GM19043 (cell line): ENCODE data around the gene ALOX15B.
"Not testable (repeated sequence)": the region's sequence is repeated elsewhere in the genome, so short reads cannot be mapped to it uniquely, and the experiment has no call there.

Source experiments
- ATAC-seq: cut with Tn5 transposase; IDR thresholded peaks from one replicate; pipeline ENCODE4 v1.9.1; 2021; ENCODE audit warnings: low read depth; ENCODE audit not compliant: unreplicated experiment

Gene ALOX15B

DNA sequence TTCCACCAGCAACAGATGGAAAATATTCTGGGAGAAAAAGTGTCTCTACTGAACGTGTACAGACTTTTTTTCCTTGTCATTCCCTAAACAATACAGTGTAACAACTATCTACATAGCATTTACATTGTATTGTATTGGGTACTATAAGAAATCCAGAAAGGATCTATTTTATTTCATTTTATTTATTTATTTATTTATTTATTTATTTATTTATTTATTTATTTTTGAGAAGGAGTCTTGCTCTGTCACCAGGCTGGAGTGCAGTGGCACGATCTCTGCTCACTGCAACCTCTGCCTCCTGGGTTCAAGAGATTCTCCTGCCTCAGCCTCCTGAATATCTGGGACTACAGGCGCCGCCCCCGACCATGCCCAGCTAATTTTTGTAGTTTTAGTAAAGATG lies 39.1 kb downstream of the ALOX15B start:
- not testable (repeated sequence) for ATAC-seq

- no peak for ATAC-seq
Measured at GRCh38 chr17:8079291-8080207, 40.7 kb downstream of the ALOX15B start.

DNA sequence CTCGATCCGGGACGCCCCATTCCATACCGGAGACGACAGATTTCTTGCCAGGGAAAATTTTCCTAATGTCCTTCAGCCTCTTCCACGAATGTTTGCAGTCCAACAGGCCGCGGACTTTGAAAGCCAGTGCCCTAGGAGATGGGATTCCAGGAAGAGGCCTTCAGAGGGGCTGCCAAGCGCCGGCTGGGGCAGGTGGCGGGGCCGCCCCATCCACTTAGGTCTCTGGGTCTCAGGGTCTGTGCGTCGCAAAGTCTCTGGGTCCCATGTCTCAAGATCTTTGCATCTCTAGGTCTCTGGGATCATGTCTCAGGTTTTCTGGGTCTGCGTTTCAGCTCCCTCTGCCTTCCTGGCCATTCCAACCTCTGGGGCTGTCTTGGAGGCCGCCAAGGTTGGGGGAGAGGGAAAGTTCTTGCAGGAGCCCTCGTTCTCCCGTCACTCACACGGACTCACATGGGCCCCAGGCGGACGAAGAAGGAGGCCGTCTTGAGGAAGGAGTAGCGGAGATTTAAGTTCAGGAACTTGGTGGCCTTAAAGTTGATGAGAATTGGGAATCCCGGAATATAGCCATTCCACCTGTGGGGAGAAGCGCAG lies 41.4 kb downstream of the ALOX15B start:
- ATAC-seq = no peak

- ATAC-seq = no peak
Measured at GRCh38 chr17:8080799-8081219, 42.0 kb downstream of the ALOX15B start.

GRCh38 chr17:8081876-8082275 lies 43.0 kb downstream of the ALOX15B start:
- ATAC-seq = no peak

- no peak for ATAC-seq
Measured at GRCh38 chr17:8082292-8082691, 43.4 kb downstream of the ALOX15B start.

GRCh38 chr17:8084250-8084649 lies 45.4 kb downstream of the ALOX15B start:
- no peak for ATAC-seq

DNA sequence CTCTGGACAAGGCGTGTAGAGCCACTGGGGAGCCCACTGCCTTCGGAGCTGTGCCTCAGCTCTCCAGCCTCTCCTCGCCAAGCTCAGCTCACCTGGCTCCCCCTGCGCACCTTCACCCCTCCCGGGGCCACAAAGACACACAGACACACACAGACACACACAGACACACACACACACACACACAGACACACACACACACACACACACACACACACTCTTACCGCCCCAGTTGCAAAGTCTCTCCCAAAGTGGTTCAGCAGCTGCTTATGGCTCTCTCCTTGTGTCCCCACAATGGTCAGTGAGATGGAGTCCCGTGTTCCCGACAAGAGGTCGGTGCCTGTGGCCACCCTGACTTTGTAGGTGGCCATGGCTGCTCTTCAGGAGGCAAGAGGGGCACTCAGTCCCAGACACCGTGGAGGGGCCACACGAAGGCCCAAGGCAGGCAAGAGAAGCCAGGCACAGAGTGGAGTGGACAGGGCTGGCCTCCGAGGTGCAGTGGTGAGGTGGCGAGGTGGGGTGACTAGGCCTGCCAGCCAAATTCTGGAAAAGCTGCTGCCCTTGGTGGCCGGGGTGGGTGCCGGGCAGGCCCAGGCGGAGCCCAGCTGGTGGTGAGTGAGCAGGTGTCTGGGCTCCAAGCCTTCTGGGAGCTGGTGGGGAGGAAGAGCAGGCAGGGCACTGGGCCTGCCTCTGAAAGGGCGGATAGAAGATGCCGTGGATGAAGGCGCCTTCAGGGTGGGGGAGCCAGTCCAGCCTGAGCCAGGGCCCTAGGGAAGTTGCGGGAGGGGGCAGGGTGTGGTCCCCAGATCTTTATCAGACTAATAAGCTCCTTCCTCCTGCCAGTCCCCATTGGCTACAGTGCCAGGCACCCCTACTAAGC lies 48.5 kb downstream of the ALOX15B start, which contains the start of gene ALOX12B:
Gene ALOX12B (minus strand): TSS at position 642 of the 877 bp plus-strand sequence. CDS start 274 bp downstream, at position 368.
- no peak for ATAC-seq

DNA sequence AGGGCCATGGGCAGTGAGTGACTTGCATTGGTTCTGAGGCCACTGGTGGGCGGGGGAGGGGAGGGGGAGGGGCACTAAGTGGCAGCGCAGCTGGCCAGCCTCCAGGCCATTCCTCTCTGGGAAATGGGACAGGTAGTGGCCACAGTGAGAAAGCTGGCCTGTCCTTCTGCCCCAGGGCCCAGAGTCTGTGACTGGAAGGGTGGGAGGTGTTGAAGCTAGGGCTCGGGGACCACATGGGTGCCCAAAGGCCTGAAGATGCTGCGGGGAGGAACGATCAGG lies 49.0 kb downstream of the ALOX15B start:
- ATAC-seq = no peak

DNA sequence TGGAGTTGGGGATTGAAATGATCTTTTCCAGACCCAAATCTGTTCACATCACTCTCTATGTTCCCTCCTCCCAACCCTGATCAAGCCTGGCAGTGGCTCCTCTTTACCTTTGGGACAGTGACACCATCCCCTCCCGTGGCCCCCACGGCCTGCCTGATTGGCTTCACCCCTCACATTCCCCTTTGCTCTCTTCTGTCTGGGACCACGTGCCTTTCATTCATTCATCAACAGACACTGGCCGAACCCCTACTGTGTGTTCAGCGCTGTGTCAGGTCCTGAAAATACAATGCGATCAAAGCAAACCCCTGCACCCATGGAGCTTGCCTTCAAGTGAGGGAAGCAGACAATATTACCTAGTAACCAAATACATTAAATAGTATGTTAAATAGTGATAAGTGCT lies 50.9 kb downstream of the ALOX15B start:
- ATAC-seq = no peak

DNA sequence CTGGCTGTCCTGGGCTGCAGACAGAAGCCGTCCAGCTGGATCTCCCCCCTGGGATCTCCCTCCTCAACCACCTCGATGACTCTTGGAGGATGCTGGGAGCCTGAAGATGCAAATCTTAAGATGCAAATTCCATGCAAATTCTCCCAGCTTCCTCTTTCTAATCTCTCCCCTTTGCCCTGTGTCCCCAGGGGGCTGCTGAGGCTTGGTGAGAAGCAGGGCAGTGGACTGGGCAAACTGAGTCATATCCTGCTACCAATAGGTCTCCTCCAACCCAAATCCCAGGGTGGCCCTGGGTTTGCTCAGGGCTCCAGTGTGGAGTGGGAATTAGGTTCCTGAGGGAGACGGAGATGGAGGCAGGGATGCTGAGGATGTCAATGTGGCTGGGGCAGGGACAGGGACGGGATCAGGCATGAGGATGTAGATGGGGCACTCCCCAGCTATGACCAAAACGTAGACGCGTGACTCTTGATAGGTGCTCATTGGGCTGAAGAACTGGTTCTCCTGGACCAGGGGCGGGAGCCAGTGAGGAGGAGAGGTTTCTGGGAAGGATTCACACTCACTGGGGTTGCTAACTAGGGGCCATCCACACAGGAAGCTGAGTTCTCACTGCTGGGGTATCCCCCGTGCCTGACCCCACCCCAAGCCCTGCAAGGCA lies 52.3 kb downstream of the ALOX15B start:
- no peak for ATAC-seq

DNA sequence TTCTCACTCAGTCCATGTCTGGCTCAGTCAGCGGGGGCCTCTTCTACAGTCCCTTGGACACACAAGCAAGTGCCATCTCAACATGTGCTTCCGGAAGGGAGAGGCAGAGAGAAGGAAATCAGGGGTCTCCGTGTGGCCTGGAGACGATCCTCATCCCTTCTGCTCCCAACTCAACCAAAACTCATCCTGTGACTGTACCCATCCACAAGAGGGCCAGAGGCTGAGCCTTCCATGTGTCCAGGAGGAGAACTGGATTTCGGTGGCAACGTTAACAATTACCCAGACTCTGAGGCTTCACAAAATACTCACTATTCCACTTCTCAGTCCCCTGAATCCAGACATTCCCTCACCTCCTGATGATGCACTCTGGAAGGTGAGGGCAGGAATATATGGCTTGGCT lies 56.5 kb downstream of the ALOX15B start:
- ATAC-seq = no peak

GRCh38 chr17:8096541-8096940 lies 57.7 kb downstream of the ALOX15B start:
- no peak for ATAC-seq
